Limb (tissue), 2 donors: ENCODE measurements around the gene RASAL3.

Experiments
- DNase-seq, 2 donors: peaks; one replicate each; pipeline ENCODE4 v3.0.0-alpha.2; 2016; ENCODE audit errors: extremely low spot score in 2 of 2

The RASAL3 gene

DNA sequence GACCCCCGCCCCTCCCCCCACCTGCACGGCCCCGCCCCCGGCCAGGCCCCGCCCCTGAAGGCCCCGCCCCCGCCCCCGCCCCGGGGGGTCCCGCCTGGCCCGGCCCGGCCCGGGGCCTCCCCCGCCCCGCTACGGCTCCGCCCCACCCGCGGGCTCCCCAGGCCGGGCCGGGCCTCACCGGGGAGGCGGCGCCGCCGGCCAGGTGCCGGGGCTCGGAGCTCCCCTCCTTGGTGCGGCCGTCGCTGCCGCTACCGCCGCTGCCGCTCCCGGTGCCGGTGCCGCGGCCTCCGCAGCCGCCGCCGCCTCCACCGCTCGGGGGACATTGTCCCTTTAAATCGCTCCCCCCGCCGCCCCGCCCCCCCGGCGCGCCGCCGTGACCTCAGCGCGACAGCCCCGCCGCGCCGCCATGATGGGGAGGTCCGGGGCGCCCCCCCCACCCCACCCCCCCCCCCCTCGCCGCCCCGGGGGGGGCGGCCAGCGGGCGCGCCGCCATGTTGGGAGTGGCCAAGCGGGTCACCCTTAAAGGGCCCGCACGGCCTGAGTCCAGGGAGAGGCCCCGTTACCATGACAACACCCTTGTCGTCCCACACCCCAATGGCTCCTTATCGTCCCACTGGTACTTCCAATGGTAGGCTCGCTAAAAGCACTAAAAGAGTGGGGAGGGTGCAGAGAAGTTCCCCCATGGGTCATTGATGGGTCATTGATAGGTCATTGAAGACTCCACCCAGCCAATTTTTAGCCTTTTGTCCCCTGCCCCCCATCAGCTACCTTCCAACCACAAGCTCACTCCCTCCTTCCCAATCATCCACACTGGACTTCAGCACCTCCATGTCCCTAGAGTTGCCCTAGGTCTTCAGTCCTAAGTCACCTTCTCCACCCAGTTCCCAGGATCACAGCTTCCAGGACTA, 14.5 kb downstream of the RASAL3 start, which contains the start of gene WIZ:
TSS of gene WIZ (minus strand) at position 337 of the 908 bp plus-strand sequence. CDS start 1,649 bp downstream, outside the sequence.
- DNase-seq: peak; percentile 55 to 96

DNA sequence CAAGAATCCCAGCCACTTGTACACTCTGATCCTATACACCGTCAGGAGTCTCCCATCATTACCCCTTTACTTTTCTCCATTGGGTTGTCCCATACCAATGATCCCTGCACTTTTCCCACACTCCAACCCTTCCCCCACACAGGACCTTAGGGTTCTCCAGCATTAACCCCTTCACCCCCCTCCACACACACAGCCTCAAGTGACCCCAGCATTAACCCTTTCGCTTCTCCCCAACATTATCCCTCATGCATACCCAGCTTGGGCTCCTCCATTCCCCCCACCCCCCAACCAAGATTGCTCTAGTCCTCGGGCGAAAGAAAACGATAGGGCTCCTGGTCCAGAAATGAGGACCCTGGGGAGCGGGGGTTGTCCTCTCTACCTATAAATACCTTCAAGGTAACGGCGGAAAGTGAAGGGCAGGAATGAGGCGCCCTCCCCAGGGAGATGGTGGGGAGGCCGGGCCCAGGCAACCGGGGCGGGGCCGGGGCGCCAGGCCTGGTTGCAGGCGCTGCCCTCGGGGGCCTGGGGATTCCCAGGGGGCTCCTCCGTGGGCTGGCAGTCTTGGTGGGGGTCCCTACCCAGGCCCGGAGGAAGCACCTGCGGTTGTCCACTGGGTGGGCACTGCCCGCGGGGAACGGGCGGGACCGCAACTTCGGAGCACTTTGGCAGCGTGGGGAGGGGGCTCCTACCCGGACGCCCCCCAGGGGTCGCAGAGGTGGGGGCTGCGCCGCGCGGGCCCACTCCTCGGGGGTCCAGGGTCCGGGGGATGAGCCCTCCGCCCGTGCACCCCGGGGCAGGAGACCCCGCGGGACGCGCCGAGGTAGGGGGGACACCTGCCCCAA, 15.3 kb downstream of the RASAL3 start:
- no peak for DNase-seq

DNA sequence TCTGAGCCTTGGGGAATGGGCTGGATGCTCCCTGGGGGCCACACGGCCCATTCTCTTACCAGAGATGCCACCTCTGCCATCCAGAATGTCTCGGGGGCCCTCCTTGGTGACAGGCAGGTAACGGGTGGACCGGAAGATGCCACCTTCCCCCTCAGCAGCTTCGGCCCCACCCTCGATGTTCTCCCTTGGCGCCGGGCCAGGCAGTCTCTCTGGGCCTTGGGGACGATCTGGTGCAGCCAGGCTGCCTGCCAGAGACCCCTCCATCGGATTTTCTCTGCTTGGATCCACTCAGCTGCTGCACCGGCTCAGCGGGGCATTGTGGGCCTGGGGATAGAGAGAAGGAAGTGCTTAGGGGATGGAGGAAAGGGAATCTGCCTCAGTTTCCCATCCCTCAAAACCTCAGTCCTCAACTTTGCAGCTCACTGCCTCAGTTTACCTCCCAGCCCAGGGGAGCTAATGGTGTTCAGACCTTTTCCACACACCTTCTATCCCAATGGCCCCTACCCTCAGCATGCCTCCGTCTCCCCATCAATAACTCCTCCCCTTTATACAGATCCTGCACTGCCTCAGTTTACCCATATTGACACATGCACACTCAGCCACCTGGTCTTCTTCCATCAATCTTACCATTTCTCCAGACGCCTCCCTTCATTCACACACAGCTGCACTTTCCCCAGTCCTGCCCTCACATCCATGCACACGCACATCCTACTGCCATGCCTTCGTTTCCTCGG, 16.1 kb downstream of the RASAL3 start:
- peak in 1 of 2 donors; percentile 42 for DNase-seq

DNA sequence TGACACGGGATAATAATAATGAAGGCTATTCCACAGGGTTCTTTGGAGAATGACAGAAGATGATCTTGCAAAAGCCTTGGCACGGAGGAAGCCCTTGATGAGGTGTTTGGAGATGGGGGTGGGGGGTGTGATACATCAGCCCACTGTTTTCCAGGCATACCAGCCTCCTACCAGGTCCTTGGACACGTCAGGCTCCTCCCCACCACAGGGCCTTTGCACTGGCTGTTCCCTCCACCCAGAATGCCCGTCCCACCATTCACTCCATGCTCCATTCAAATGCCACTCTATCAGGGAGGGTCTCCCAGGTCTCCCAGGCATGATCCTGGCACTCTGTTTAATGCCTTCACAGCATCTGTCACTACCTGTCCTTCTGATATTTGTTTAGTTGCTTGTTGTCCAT, 17.3 kb downstream of the RASAL3 start:
- DNase-seq: no peak

- DNase-seq: peak in 1 of 2 donors; percentile 19
Observed at GRCh38 chr19:15445807-15446376, 18.5 kb downstream of the RASAL3 start.

DNA sequence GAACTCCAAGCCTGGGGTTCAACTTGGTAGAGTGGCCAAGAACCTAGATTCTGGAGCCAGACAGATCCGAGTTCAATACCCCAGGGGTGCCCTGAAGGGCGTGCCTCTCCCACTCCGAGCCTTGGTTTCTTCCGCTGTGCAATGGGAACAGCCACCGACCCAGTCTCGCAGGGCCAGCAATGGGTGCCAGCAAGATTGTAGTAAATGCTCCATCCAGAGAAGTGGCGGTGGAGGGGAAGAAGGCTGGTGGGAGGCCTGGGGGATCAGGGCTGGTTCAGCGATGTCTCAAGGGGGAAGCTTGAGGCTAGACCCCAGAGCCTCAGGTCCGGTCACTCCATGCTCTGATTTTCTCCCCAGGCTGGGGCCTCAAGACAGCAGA, 19.1 kb downstream of the RASAL3 start:
- DNase-seq: peak in 1 of 2 donors; percentile 21

DNA sequence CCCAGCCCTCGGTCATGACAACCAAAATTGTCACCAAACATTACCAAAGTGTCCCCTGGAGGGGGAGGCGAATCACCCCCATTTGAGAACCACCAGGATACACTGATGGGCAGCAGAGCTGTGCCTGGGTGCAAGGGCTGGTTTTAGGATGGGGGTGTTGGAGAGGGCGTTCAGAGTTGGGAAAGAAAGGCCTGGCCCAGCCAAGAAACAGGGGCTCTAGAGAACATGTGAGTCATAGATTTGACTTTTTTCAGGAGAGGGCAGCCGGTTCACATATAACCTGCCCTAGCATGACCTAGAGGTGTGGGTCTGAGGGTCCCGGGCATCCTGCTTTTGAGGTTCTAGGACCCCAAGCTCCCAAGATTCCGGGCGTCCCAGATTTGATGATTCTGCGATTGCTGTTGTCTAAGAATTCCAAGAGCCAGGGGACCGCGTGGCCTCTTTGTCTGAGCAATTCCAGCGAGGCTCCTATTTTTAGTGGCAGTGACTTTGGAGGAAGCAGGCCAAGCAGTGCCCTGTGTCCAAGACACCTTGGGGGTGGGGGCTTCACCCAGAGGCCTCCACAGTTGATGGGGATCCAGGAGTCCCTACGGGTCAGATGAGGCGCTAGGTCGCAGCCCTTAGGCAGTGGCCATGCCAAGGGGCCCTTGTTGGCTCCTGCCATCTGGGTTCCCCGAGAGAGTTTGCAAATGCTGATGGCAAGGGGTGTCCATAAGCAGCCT, 19.7 kb downstream of the RASAL3 start:
- DNase-seq: peak in 1 of 2 donors; percentile 17

DNA sequence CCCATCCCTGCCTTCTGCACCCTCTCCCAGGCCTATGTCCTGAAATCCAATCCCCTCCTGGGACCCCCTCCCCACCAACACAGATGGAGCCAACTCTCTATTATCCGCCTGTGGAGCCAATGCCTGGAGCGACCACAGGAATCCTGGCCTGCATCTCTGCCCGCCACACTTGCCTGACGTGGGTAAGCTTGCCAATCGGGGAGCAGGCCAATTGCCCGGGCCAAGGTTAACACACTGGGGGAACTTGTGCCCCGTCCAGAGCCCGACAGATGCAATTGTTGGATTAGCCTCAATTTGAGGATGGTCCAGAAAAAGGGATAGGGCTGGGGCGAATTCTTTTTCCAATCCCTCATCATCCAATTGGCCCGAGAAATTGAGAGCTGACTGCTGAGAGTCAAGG, 20.5 kb downstream of the RASAL3 start:
- DNase-seq: peak in 1 of 2 donors; percentile 19

- DNase-seq: no peak
Observed at GRCh38 chr19:15443325-15443724, 21.0 kb downstream of the RASAL3 start.

- peak in 1 of 2 donors; percentile 18 for DNase-seq
Observed at GRCh38 chr19:15442142-15442920, 22.0 kb downstream of the RASAL3 start.

- no peak for DNase-seq
Observed at GRCh38 chr19:15441317-15441716, 23.0 kb downstream of the RASAL3 start.

GRCh38 chr19:15439821-15440641, 24.3 kb downstream of the RASAL3 start:
- no peak for DNase-seq

- peak in 1 of 2 donors; percentile 12 for DNase-seq
Observed at GRCh38 chr19:15439078-15439799, 25.1 kb downstream of the RASAL3 start.

GRCh38 chr19:15438577-15438976, 25.8 kb downstream of the RASAL3 start:
- DNase-seq: no peak

- no peak for DNase-seq
Observed at GRCh38 chr19:15438124-15438496, 26.2 kb downstream of the RASAL3 start.

DNA sequence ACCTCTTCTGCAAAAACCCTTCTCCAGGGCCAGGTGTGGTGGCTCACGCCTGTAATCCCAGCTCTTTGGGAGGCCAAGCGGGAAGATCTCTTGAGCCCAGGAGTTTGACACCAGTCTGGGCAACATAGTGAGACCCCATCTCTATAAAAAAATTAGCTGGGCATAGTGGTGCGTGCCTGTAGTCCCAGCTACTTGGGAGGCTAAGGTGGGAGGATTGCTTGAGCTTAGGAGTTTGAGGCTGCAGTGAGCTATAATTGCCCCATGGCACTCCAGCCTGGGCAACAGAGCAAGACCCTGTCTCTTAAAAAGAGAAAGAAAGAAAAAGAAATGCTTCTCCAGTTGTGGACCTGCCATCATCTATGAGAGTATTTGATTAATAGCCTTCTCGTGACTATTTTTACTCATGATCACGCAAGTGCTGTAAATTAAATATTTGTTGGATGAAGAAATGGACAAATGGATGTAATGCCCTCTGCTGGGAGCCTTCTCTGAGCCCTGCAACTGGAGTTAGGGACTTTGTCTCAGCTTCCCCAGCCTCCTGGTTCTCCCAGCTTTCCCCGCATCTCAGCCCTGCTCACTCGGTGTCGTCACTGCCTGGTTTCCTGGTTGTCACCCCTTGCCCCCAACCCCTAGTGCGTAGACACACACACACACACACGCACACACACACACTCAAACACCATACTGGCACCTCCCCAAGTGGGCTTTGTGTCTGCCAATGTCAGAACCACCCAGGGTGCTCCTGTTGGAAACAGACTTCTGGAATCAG, 26.8 kb downstream of the RASAL3 start:
- no peak for DNase-seq

- no peak for DNase-seq
Observed at GRCh38 chr19:15436826-15437110, 27.6 kb downstream of the RASAL3 start.
